ENCODE data around the gene ZNF280A. TPM values are rescaled to one million over a fixed set of nuclear protein-coding genes. Genes with fewer than 3 reads are reported as not detected.
"Not testable (repeated sequence)": the region's sequence is repeated elsewhere in the genome, so short reads cannot be mapped to it uniquely, and the experiment has no call there.

ZNF280A gene
- total and polyA plus RNA-seq, 8 donors, result not detected

DNA sequence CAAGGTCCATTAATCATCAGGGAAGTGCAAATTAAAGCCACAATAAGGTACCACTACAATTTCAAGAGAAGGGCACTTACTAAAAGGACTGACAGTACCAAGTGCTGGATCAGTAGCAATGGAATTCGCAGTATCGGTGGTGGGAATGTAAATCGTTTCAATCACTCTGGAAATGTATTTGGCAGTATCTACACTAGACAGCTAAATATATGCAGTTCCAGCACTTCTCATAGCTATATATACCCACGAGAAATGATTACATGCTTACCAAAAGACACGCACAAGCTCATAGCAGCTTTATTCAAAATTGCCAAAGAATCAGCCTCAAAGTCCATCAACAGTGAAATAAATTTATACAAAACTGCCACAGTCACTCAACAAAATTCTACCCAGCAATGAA, 7.1 kb downstream of the ZNF280A start:
- H3K9me3 ChIP-seq, result peaks cover 0 to 23% (median 10%) of the 10 kb centered on the region in 4 donors
- DNase-seq, result no peak
- 77 to 84% (median 79%) methylated on average over 5 of the region's 5 CpGs for WGBS, 5 donors
- intact Hi-C loops (cut with DNase I; ENCODE audit: low total_unique reads), result no loop called here
- H3K36me3 ChIP-seq, result no peaks in the 10 kb centered on the region
- peaks cover 0 to 12% (median 9%) of the 10 kb centered on the region in 4 donors for H3K4me1 ChIP-seq
- H3K27me3 ChIP-seq, result peaks cover 0 to 48% (median 16%) of the 10 kb centered on the region in 3 donors
- H3K27ac ChIP-seq, result no peak overlapping the region
- TF ChIP-seq CTCF (IDR thresholded peaks at IDR 0.05) (no peak), EP300 (IDR thresholded peaks at IDR 0.05) (no peak), POLR2A (IDR thresholded peaks at IDR 0.05) (no peak), POLR2AphosphoS5 (IDR thresholded peaks at IDR 0.05) (no peak)
- H3K4me3 ChIP-seq, result no peak overlapping the region

- intact Hi-C loops (cut with DNase I; ENCODE audit: low total_unique reads); H3K36me3 ChIP-seq; H3K4me3 ChIP-seq; H3K27ac ChIP-seq; DNase-seq: not testable (repeated sequence)
- Histone ChIP-seq H3K9me3 (peaks cover 0 to 23% (median 10%) of the 10 kb centered on the region in 4 donors), H3K27me3 (peaks cover 0 to 35% (median 12%) of the 10 kb centered on the region in 3 donors), H3K4me1 (peaks cover 0 to 18% (median 12%) of the 10 kb centered on the region in 4 donors)
- WGBS, 5 donors, result 89 to 98% (median 95%) methylated on average over 7 of the region's 7 CpGs
Measured at GRCh38 chr22:22510833-22511232, 9.2 kb downstream of the ZNF280A start.

GRCh38 chr22:22509912-22510311, 10.2 kb downstream of the ZNF280A start:
- DNase-seq; intact Hi-C loops (cut with DNase I; ENCODE audit: low total_unique reads); H3K27ac ChIP-seq; H3K4me3 ChIP-seq; H3K36me3 ChIP-seq: not testable (repeated sequence)
- H3K4me1 ChIP-seq, result peaks cover 0 to 18% (median 12%) of the 10 kb centered on the region in 4 donors
- 92 to 98% (median 95%) methylated on average over 6 of the region's 6 CpGs for WGBS, 5 donors
- peaks cover 0 to 26% (median 11%) of the 10 kb centered on the region in 3 donors for H3K27me3 ChIP-seq
- peaks cover 0 to 23% (median 10%) of the 10 kb centered on the region in 4 donors for H3K9me3 ChIP-seq

GRCh38 chr22:22508274-22509176, 11.5 kb downstream of the ZNF280A start, which contains the start of gene ZNF280B:
Gene ZNF280B (minus strand): TSS chr22:22508742. CDS start chr22:22489398, 19,344 bp downstream.
- 3 to 7% (median 4%) methylated on average over 13 to 72 of the region's 72 CpGs for WGBS, 5 donors
- H3K36me3 ChIP-seq, result no peaks in the 10 kb centered on the region
- peaks cover 0 to 23% (median 10%) of the 10 kb centered on the region in 4 donors for H3K9me3 ChIP-seq
- H3K4me1 ChIP-seq, result peaks cover 0 to 18% (median 12%) of the 10 kb centered on the region in 4 donors
- peaks cover 0 to 13% (median 8%) of the 10 kb centered on the region in 3 donors for H3K27me3 ChIP-seq
- peak within 1 kb of the TSS; percentile 49 to 66 (median 55) for H3K4me3 ChIP-seq
- TF ChIP-seq CTCF (IDR thresholded peaks at IDR 0.05), result peak in 4 of 7 experiments; percentile 31 to 47 (median 40)
- no peak for TF ChIP-seq EP300 (IDR thresholded peaks at IDR 0.05)
- H3K27ac ChIP-seq, result peak within 1 kb of the TSS in 1 of 5 donors; percentile 34
- intact Hi-C loops (cut with DNase I; ENCODE audit: low total_unique reads), result no loop called here
- peak; percentile 70 to 94 for DNase-seq

GRCh38 chr22:22507743-22508273, 12.3 kb downstream of the ZNF280A start:
- H3K27ac ChIP-seq, result peak overlapping the region in 1 of 5 donors; percentile 34
- H3K9me3 ChIP-seq, result peaks cover 0 to 23% (median 10%) of the 10 kb centered on the region in 4 donors
- no peak for DNase-seq
- H3K4me1 ChIP-seq, result peaks cover 0 to 18% (median 12%) of the 10 kb centered on the region in 4 donors
- H3K4me3 ChIP-seq, result peak overlapping the region; percentile 49 to 66 (median 55)
- H3K27me3 ChIP-seq, result peaks cover 0 to 13% (median 8%) of the 10 kb centered on the region in 3 donors
- no peaks in the 10 kb centered on the region for H3K36me3 ChIP-seq
- 28 to 36% (median 29%) methylated on average over 13 of the region's 13 CpGs for WGBS, 5 donors
- TF ChIP-seq EP300 (IDR thresholded peaks at IDR 0.05) (no peak), POLR2AphosphoS5 (IDR thresholded peaks at IDR 0.05) (no peak), POLR2A (IDR thresholded peaks at IDR 0.05) (no peak), CTCF (IDR thresholded peaks at IDR 0.05) (no peak)
- intact Hi-C loops (cut with DNase I; ENCODE audit: low total_unique reads), result no loop called here
